A204.1 (cell line): ENCODE data around the gene INF2.

Source experiments
- FAIRE-seq: peaks from 2 replicates; lab custom pipeline; 2012; peaks lifted over from hg19 to GRCh38; lab: Jason Lieb, UNC

Gene INF2

GRCh38 chr14:104705340-104706047 is 16.1 kb downstream of the INF2 start:
- no peak for FAIRE-seq

- FAIRE-seq: no peak
Observed at GRCh38 chr14:104706733-104707607, 17.6 kb downstream of the INF2 start.

- FAIRE-seq: no peak
Observed at GRCh38 chr14:104707608-104708595, 18.5 kb downstream of the INF2 start.

- FAIRE-seq: no peak
Observed at GRCh38 chr14:104708606-104709268, 19.3 kb downstream of the INF2 start.

GRCh38 chr14:104709387-104710039 is 20.1 kb downstream of the INF2 start:
- FAIRE-seq: no peak

- FAIRE-seq: no peak
Observed at GRCh38 chr14:104710071-104710735, 20.8 kb downstream of the INF2 start.

GRCh38 chr14:104712881-104713734 is 23.7 kb downstream of the INF2 start:
- no peak for FAIRE-seq

GRCh38 chr14:104714066-104714465 is 24.6 kb downstream of the INF2 start:
- FAIRE-seq: no peak

GRCh38 chr14:104714681-104715080 is 25.3 kb downstream of the INF2 start:
- no peak for FAIRE-seq

GRCh38 chr14:104715416-104715815 is 26.0 kb downstream of the INF2 start:
- FAIRE-seq: no peak

- FAIRE-seq: no peak
Observed at GRCh38 chr14:104715871-104716270, 26.5 kb downstream of the INF2 start.

- FAIRE-seq: no peak
Observed at GRCh38 chr14:104717137-104717536, 27.7 kb downstream of the INF2 start.

GRCh38 chr14:104717646-104718045 is 28.2 kb downstream of the INF2 start:
- FAIRE-seq: no peak

- no peak for FAIRE-seq
Observed at GRCh38 chr14:104718147-104718546, 28.7 kb downstream of the INF2 start.

- FAIRE-seq: no peak
Observed at GRCh38 chr14:104718871-104719270, 29.5 kb downstream of the INF2 start.

- no peak for FAIRE-seq
Observed at GRCh38 chr14:104719343-104719742, 29.9 kb downstream of the INF2 start.

- FAIRE-seq: no peak
Observed at GRCh38 chr14:104721505-104722431, 32.4 kb downstream of the INF2 start.

GRCh38 chr14:104722938-104723650 is 33.7 kb downstream of the INF2 start:
- FAIRE-seq: no peak
